HG03095 (cell line): ENCODE data around the gene G2E3.

Experiments used
- ATAC-seq: cut with Tn5 transposase; IDR thresholded peaks from one replicate; pipeline ENCODE4 v1.9.1; 2021; ENCODE audit warnings: moderate library complexity; ENCODE audit not compliant: unreplicated experiment

Gene G2E3

DNA sequence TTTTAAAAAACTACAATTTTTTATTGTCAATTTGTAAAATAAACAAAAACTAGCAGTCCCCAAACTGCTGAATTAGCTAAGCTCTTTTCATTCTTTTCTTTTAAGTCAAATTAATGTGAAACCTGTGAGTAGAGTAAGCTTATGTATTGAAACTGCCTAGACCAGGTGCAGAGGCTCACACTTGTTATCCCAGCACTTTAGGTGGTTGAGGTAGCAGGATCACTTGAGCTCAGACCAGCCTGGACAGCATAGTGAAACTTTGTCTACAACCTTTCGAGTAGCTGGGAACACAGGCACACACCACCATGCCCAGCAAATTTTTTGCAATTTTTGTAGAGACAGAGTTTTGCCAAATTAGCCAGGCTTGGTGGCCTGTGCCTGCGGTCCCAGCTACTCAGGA, 89.5 kb downstream of the G2E3 start:
- ATAC-seq = no peak

DNA sequence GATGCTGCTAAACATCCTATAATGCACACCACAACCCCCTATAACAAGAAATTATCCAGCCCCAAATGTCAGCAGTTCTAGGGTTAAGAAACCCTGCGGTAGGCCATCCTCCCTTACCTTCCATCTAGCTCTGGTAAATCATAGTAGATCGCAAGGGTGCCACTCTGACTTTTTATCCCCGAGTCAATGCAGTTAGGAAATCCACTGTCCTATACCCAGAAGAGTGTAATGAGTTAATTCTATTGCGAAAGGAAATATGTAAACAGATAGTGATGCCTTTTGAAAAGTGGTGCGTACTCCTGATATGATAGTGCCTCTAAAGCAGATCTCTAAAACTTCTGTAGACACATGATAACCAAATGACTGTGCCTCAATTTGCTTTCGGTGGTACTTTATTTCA, 93.0 kb downstream of the G2E3 start:
- no peak for ATAC-seq

DNA sequence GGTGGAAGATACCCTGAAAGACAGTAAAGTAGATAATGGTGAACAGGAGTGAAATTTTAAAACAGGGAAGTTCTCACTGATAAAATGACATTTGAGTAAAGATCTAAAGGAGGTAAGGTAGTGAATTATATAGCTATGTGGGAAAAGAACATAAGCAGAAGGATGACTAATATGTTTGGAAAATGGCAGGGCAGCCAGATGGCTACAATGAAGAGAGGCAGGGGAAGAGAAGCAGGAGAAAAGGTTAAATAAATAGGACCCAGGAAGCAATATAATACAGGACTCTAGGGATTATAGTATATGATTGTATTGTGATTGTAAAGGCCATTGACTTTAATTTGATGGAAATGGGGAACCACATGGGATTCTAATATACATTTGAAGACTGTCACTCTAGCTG, 96.2 kb downstream of the G2E3 start:
- ATAC-seq = no peak

DNA sequence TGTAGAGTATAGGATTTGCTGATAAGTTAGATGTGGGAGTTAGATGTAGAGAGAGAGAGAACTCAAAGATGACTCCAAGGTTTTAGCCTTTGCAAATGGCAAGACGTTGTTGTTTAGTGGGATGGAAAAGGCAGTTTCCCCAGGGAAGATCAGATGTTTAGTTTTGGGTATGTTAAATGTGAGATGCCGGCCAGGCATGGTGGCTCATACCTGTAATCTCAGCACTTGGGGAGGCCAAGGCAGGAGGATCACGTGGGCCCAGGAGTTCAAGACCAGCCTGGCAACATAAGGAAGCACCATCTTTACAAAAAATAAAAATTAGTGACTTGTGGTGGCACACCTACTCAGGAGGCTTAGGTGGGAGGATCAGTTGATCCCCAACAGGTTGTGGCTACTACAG, 96.7 kb downstream of the G2E3 start:
- ATAC-seq = no peak

DNA sequence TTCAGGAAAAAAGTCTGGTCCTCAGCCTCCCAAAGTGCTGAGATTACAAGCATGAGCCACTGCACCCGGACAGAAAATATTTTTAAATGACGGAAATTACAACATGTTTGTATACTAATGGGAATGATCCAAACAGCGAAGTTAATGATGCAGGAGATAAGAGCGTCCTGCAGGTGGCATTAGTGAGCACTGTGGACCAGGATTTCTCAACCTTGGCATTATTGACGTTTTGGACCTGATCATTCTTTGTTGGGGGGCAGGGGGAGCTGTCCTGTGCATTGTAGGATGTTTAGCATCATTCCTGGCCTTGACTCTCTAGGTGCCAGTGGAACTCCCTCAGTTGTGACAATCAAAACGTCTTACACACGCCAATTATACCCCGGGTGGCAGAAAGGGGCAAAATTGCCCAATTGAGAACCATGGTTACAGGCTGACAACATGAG, 97.3 kb downstream of the G2E3 start:
- ATAC-seq = no peak

DNA sequence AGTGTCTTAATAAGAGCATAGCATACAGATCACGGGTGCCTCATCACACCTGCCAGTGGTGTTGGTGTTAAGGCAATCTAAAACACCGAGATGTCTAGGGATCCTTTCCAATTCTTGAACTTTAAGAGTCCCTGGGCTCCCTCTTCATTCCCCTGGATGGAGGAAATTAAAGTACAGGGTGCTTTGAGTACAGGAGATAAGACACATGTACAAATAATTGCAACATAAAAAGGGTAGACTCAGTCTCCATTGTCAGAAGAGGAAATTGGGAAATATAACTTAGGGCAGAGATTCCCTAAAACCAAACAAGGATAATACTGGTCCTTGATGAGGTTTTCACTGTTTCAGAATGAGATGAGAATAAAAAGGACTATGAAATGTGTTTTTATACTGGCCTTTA, 98.1 kb downstream of the G2E3 start:
- ATAC-seq = no peak

DNA sequence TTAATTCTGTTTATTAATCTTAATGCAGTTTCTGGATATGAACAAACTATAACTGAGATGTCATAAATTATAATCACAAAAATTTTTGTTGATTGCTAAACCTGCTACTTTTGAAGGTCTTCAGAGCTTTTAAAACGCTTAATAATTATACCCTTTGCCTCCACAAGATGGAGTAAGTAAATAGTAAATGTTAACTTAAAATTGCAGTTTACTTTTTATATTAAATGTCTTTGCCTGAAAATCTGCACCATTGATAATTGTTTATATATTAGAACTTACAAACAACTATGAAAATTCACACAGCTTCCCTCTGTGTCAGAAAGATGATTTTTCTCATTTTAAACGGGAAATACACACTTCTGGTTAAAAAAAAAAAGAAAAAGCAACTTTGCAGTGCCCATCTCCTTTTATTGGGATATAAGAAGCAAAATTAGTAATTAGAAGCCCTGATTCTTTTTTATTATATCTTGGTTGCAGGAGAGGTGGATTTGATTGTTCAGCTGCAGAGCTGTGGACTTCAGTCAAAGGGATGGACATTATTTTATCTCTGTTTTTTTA, 98.7 kb downstream of the G2E3 start:
- no peak for ATAC-seq

DNA sequence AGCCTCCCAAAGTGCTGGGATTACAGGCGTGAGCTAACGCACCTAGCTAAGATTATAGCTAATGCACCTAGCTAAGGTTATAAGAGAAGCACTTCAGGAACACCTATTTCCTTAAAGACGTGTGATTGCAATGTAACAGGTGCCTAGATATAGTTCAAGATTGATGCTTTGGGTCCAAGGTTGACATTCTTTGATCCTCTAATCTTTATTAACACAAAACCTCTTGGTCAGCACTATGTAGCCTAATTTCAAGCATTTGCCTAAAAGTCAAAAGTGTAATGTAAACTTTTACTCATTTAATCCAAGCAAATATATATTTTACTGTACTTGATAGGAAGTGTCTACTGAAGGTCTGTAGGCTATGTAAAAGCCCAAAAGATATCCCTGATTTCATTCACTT, 99.7 kb downstream of the G2E3 start:
- no peak for ATAC-seq

DNA sequence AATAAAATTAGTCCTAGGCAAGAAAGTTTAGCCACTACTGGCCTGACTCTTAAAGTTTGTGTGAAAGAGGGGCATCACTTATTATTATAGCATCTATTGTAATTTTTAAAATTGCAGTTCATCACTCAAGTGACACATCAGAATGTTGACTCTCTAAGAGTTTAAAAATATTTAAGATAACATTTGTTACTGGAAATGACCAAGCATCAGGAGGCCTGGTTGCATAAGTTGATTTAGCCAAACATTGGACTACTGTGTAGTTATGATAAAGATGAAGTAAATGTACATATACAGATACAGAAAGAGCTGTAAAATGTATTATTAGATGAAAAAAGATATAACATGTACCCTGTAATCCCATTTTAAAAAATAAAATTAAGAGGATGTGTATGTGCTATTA, 110.6 kb downstream of the G2E3 start:
- no peak for ATAC-seq
